BLaER1 (cell line): ENCODE results near the gene TUBGCP6.

Experiments used
- H3K27ac ChIP-seq: shearing (Covaris generic); formaldehyde crosslinking; 2 replicates; pipeline ENCODE4 v1.8.1; 2022
- H3K27me3 ChIP-seq: shearing (Covaris generic); formaldehyde crosslinking; 2 replicates; pipeline ENCODE4 v1.8.1; 2022
- H3K36me3 ChIP-seq: shearing (Covaris generic); formaldehyde crosslinking; 2 replicates; pipeline ENCODE4 v1.8.1; 2022
- H3K4me1 ChIP-seq: shearing (Covaris generic); formaldehyde crosslinking; 2 replicates; pipeline ENCODE4 v1.8.1; 2022
- H3K4me2 ChIP-seq: shearing (Covaris generic); formaldehyde crosslinking; 2 replicates; pipeline ENCODE4 v1.8.1; 2022
- H3K4me3 ChIP-seq: shearing (Covaris generic); formaldehyde crosslinking; 2 replicates; pipeline ENCODE4 v1.8.1; 2022
- H3K9ac ChIP-seq: shearing (Covaris generic); formaldehyde crosslinking; 2 replicates; pipeline ENCODE4 v1.8.1; 2022
- H3K9me3 ChIP-seq: shearing (Covaris generic); formaldehyde crosslinking; 2 replicates; pipeline ENCODE4 v1.8.1; 2022
- H4K20me1 ChIP-seq: shearing (Covaris generic); formaldehyde crosslinking; 2 replicates; pipeline ENCODE4 v1.8.1; 2022
- Cebpa-rat ChIP-seq: shearing (Covaris generic); IDR thresholded peaks from 2 replicates; pipeline ENCODE4 v1.8.1; 2022

The TUBGCP6 gene

GRCh38 chr22:50271519-50271970 is 26.7 kb upstream of the TUBGCP6 start:
- Histone ChIP-seq H3K4me3 (peak overlapping the region; percentile 72), H4K20me1 (peaks cover 50% of the 10 kb centered on the region), H3K4me1 (peaks cover 73% of the 10 kb centered on the region), H3K9ac (peak overlapping the region; percentile 76; the same call in 1 of the 2 replicates), H3K27ac (0 out of 2 replicates have a peak overlapping the region, but pooled peaks have one; percentile 18), H3K9me3 (peaks cover 9% of the 10 kb centered on the region; the same call in 1 of the 2 replicates), H3K4me2 (peak overlapping the region; percentile 99), H3K36me3 (peaks cover 28% of the 10 kb centered on the region), H3K27me3 (no peaks in the 10 kb centered on the region)
- TF ChIP-seq Cebpa-rat: no peak

GRCh38 chr22:50270666-50271394 is 26.0 kb upstream of the TUBGCP6 start:
- H3K27me3 ChIP-seq: no peaks in the 10 kb centered on the region
- H3K9ac ChIP-seq: peak overlapping the region; percentile 76
- H4K20me1 ChIP-seq: peaks cover 42% of the 10 kb centered on the region

GRCh38 chr22:50269970-50270665 is 25.3 kb upstream of the TUBGCP6 start, which contains the start of gene MAPK11:
Gene MAPK11, minus strand, starts transcription at chr22:50270380. Its CDS starts 88 bp downstream, at chr22:50270292.
- H3K27ac ChIP-seq: peak within 1 kb of the TSS; percentile 71
- peaks cover 24% of the 10 kb centered on the region for H3K36me3 ChIP-seq
- peaks cover 9% of the 10 kb centered on the region; the same call in 1 of the 2 replicates for H3K9me3 ChIP-seq
- no peak for TF ChIP-seq Cebpa-rat
- H4K20me1 ChIP-seq: peaks cover 35% of the 10 kb centered on the region
- H3K9ac ChIP-seq: peak within 1 kb of the TSS; percentile 76
- peak within 1 kb of the TSS; percentile 72 for H3K4me3 ChIP-seq
- H3K27me3 ChIP-seq: no peaks in the 10 kb centered on the region
- H3K4me2 ChIP-seq: peak within 1 kb of the TSS; percentile 99
- H3K4me1 ChIP-seq: peaks cover 66% of the 10 kb centered on the region

More at GRCh38 chr22:50270666-50271394, 26.0 kb upstream of the TUBGCP6 start:
- H3K36me3 ChIP-seq: peaks cover 28% of the 10 kb centered on the region
- TF ChIP-seq Cebpa-rat: no peak
- peaks cover 9% of the 10 kb centered on the region; the same call in 1 of the 2 replicates for H3K9me3 ChIP-seq
- H3K4me2 ChIP-seq: peak overlapping the region; percentile 99
- H3K4me1 ChIP-seq: peaks cover 68% of the 10 kb centered on the region
- H3K4me3 ChIP-seq: peak overlapping the region; percentile 72
- peak overlapping the region; percentile 59 for H3K27ac ChIP-seq

DNA sequence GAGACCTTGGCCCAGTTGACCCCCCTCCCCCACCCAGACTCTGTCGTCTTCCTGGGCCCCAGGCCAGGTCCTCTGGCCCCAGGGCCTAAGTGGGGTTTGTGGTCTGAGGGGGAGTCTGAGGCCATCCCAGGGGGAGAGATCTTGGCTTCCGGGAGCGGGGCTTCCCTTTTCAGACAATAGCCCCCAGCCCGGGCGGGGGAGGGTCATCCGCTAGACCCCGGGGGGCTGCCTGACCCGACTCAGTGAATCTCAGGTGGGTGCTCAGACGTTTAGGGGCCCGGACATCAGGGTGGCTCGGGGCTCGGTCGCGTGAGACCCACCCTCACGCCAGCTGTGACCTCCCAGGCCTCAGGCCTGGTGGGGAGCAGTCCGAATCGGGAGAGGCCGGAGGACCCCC is 24.7 kb upstream of the TUBGCP6 start:
- peaks cover 32% of the 10 kb centered on the region for H4K20me1 ChIP-seq
- TF ChIP-seq Cebpa-rat: no peak
- peaks cover 67% of the 10 kb centered on the region for H3K4me1 ChIP-seq
- H3K27me3 ChIP-seq: no peaks in the 10 kb centered on the region
- peaks cover 9% of the 10 kb centered on the region; the same call in 1 of the 2 replicates for H3K9me3 ChIP-seq
- H3K36me3 ChIP-seq: peaks cover 24% of the 10 kb centered on the region
- H3K27ac ChIP-seq: peak overlapping the region; percentile 71
- H3K4me3 ChIP-seq: peak overlapping the region; percentile 72
- H3K4me2 ChIP-seq: peak overlapping the region; percentile 99
- H3K9ac ChIP-seq: peak overlapping the region; percentile 76

DNA sequence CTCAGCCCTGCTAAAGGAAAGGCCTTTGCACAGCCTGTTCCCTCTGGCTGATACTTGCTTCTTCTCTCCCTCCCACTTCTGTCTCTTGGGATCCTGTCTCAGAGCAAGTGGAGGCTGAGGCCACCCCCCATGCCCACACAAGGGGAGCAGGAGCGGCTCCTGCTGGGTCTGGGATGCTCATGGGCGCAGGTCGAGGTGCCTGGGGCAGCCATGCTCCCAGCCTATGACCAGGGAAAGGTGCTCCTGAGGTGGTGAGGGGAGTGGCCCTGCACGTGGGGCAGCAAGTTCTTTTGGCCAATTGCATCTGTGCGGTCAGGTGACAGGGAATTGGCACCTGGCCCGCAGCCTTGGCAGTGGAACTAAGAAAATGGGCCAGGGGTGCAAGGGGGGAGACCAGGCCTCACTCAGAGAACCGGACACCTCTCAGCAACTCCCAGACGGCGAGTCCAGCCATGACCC is 23.9 kb upstream of the TUBGCP6 start:
- no peaks in the 10 kb centered on the region for H3K27me3 ChIP-seq
- peaks cover 24% of the 10 kb centered on the region for H3K36me3 ChIP-seq
- peak overlapping the region; percentile 99 for H3K4me2 ChIP-seq
- TF ChIP-seq Cebpa-rat: no peak
- H3K9me3 ChIP-seq: peaks cover 9% of the 10 kb centered on the region; the same call in 1 of the 2 replicates
- peaks cover 66% of the 10 kb centered on the region for H3K4me1 ChIP-seq
- peaks cover 26% of the 10 kb centered on the region; the same call in 1 of the 2 replicates for H4K20me1 ChIP-seq
- H3K9ac ChIP-seq: no peak overlapping the region
- H3K4me3 ChIP-seq: peak overlapping the region; percentile 72; the same call in 1 of the 2 replicates
- no peak overlapping the region for H3K27ac ChIP-seq

DNA sequence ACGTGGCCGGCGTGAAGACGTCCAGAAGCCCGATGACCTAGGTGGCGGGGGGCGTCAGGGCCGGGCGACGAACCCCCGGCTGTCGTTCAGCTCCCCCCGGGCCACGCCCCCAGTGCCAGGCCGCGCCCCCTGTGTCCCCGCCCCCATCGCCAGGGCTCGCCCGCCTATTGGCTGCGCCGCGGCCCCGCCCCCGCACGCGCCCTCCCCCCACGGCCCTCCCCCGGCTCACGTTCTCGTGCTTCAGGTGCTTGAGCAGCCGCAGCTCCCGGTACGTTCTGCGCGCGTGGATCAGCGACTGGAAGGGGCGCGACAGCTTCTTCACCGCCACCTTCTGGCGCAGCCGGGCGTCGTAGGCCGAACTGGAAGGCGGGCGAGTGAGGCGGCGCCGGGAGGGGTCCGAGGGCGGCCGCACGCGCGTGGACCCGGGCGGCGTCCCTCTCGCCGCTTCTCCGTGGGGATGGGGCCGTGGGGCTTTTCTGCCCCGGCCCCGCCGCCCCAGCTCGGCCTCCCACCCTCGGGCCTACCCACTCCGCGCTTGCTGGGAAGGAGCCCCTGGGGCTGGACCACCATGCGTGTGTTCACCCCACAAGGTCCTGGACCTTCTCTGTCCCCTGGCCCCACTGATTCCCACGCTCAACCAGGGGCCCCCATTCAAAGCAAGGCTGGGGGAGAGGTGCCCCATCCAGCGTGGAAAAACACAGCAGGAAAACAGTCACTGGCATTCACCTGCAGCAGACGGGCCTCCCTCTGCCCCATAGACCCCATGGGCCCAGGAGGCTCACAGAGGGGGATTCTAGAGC is 23.0 kb upstream of the TUBGCP6 start:
- 0 out of 2 replicates have a peak overlapping the region, but pooled peaks have one; percentile 19 for H3K9ac ChIP-seq
- no peak overlapping the region for H3K27ac ChIP-seq
- H3K4me3 ChIP-seq: no peak overlapping the region
- H3K36me3 ChIP-seq: peaks cover 24% of the 10 kb centered on the region
- H4K20me1 ChIP-seq: peaks cover 24% of the 10 kb centered on the region; the same call in 1 of the 2 replicates
- H3K4me2 ChIP-seq: peak overlapping the region; percentile 99
- peaks cover 9% of the 10 kb centered on the region; the same call in 1 of the 2 replicates for H3K9me3 ChIP-seq
- H3K27me3 ChIP-seq: no peaks in the 10 kb centered on the region
- no peak for TF ChIP-seq Cebpa-rat
- peaks cover 69% of the 10 kb centered on the region for H3K4me1 ChIP-seq

- peaks cover 9% of the 10 kb centered on the region; the same call in 1 of the 2 replicates for H3K9me3 ChIP-seq
- no peak overlapping the region for H3K27ac ChIP-seq
- peaks cover 20% of the 10 kb centered on the region; the same call in 1 of the 2 replicates for H4K20me1 ChIP-seq
- peaks cover 24% of the 10 kb centered on the region for H3K36me3 ChIP-seq
- H3K4me1 ChIP-seq: peaks cover 69% of the 10 kb centered on the region
- no peak for TF ChIP-seq Cebpa-rat
- H3K27me3 ChIP-seq: no peaks in the 10 kb centered on the region
- no peak overlapping the region for H3K9ac ChIP-seq
- H3K4me2 ChIP-seq: no peak overlapping the region
- H3K4me3 ChIP-seq: no peak overlapping the region
Measured at GRCh38 chr22:50266994-50267393, 22.2 kb upstream of the TUBGCP6 start.

DNA sequence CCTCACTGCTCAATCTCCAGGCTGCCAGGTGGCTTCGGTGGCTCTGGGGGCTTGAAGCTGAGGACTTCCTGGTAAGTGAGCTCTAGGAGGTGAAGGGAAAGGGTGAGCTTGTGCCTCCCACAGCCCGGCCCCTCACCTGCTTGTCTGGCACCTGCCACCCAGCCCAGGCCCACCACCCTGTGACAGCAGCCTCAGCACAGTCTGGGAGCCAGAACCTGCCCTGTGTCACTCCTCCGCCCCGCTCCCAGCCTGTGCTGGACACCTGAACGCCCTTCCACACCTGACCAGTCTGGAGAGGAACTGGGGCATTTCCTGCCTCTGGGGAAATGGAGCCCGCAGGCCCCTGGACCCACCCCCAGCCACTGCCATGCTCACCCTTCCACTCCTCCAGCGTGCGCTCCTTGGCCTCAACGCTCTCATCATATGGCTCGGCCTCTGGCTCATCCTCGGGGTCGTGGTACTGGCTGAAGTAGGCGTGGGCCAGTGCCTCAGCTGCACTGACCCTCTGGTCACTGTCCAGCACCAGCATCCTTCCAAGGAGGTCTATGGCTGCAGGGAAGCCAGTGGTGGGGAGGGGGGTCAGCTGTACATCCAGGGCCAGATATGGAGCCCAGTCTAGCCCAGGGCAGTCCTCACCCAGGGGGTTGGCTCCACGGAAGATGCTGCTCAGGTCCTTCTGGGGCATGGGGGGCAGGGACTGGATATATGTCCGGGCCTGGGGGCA is 20.3 kb upstream of the TUBGCP6 start:
- H3K36me3 ChIP-seq: peaks cover 24% of the 10 kb centered on the region
- H3K27ac ChIP-seq: no peak overlapping the region
- peaks cover 9% of the 10 kb centered on the region; the same call in 1 of the 2 replicates for H3K9me3 ChIP-seq
- no peak for TF ChIP-seq Cebpa-rat
- peaks cover 18% of the 10 kb centered on the region; the same call in 1 of the 2 replicates for H4K20me1 ChIP-seq
- H3K4me3 ChIP-seq: no peak overlapping the region
- 0 out of 2 replicates have a peak overlapping the region, but pooled peaks have one; percentile 10 for H3K9ac ChIP-seq
- H3K4me2 ChIP-seq: peak overlapping the region; percentile 17; the same call in 1 of the 2 replicates
- no peaks in the 10 kb centered on the region for H3K27me3 ChIP-seq
- H3K4me1 ChIP-seq: peaks cover 60% of the 10 kb centered on the region
